Retinal pigment epithelial cell (primary cell): Measurements from ENCODE around the gene CEP170.

Experiments used
- DNase-seq: peaks from one replicate; pipeline ENCODE4 v3.0.0-alpha.2; 2010; ENCODE audit warnings: low read depth
- H3K4me3 ChIP-seq: 2 replicates; pipeline ENCODE4 v1.5.1; 2011; ENCODE audit warnings: mild to moderate bottlenecking, low read length, control low read depth, moderate library complexity
- CTCF ChIP-seq: conservative IDR thresholded peaks from 2 replicates; pipeline ENCODE4 v1.5.1; 2011; ENCODE audit warnings: low read depth, low read length, control low read depth, inconsistent platforms

CEP170 gene

GRCh38 chr1:243260221-243260880 lies 5.3 kb upstream of the CEP170 start:
- H3K4me3 ChIP-seq: no peak overlapping the region
- DNase-seq: no peak
- no peak for TF ChIP-seq CTCF

- no peak overlapping the region for H3K4me3 ChIP-seq
- no peak for TF ChIP-seq CTCF
- DNase-seq: no peak
These were observed 3.6 kb upstream of the CEP170 start for GRCh38 chr1:243258731-243259130.

- H3K4me3 ChIP-seq: peak overlapping the region; percentile 14
- DNase-seq: no peak
- TF ChIP-seq CTCF: no peak
These were observed 2.1 kb upstream of the CEP170 start for GRCh38 chr1:243257189-243257588.

GRCh38 chr1:243256590-243256989 lies 1.5 kb upstream of the CEP170 start:
- TF ChIP-seq CTCF: no peak
- no peak for DNase-seq
- H3K4me3 ChIP-seq: peak overlapping the region; percentile 93

GRCh38 chr1:243255791-243256512 lies 871 bp upstream of the CEP170 start, which contains the start of gene SDCCAG8:
SDCCAG8 (plus strand) TSS chr1:243256041; CDS start chr1:243256174, 133 bp downstream.
- no peak for TF ChIP-seq CTCF
- peak within 1 kb of the TSS; percentile 93 for H3K4me3 ChIP-seq
- DNase-seq: peak; percentile 100

GRCh38 chr1:243254233-243254926 lies 701 bp downstream of the CEP170 start:
- peak overlapping the region; percentile 93 for H3K4me3 ChIP-seq
- TF ChIP-seq CTCF: no peak
- DNase-seq: no peak

GRCh38 chr1:243253926-243254232 lies 1.2 kb downstream of the CEP170 start:
- TF ChIP-seq CTCF: no peak
- DNase-seq: no peak
- H3K4me3 ChIP-seq: peak overlapping the region; percentile 93
